Measurements from ENCODE around the gene LZTS3. TPM values are rescaled to one million over a fixed set of nuclear protein-coding genes. Genes with fewer than 3 reads are reported as not detected.

LZTS3 gene
- polyA plus RNA-seq, 1 of the 3 experiments (the other 2 are of a cell fraction) = 11.9 TPM

DNA sequence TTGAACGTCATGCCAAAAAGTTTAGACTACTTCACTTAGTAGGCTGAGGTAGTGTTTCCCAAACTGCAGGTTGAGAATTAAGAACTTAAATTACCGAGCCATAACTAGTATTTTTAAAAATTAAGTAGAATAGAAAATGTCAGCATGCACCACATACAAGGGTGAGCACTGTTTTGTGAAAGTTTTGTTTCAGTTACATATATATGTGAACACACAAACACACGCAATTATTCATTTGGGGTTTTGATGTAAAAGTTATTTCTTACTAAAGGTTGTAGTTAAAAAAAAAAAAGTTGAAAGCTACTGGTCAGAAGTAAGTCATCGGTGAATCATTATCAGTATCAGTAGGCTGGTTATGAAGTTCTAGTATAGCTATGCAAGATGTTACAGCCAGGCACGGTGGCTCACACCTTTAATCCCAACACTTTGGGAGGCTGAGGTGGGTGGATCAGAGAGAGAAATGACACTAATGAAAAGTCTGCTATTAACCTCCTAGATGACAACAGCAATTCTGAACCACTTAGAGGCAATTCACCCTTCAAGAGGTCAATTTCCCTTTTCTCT, 37.8 kb downstream of the LZTS3 start:
- Histone ChIP-seq H3K9me3 (no peaks in the 10 kb centered on the region), H3K4me1 (ENCODE audit: control insufficient read depth in 1 of 2, insufficient read depth in 2 of 2, low read depth in 1 of 2, low read length in 1 of 2) (no peaks in the 10 kb centered on the region), H3K9ac (no peak overlapping the region), H4K20me1 (ENCODE audit: insufficient read depth) (peaks cover 7% of the 10 kb centered on the region), H3K27ac (ENCODE audit: low read depth in 2 of 2, low read length in 1 of 2) (no peak overlapping the region), H3K36me3 (replicated peaks in 1 of 2; ENCODE audit: control insufficient read depth in 1 of 2, insufficient read depth in 2 of 2, low read length in 1 of 2) (no peaks in the 10 kb centered on the region), H3F3A (replicated peaks; ENCODE audit: insufficient read depth) (peaks cover 12% of the 10 kb centered on the region), H2AFZ (ENCODE audit: low read depth) (no peak overlapping the region), H3K9me2 (no peaks in the 10 kb centered on the region), H3K79me2 (ENCODE audit: insufficient read depth) (peaks cover 74% of the 10 kb centered on the region), H3K4me3 (ENCODE audit: low read depth in 2 of 2, low read length in 1 of 2) (no peak overlapping the region), H3K4me2 (no peak overlapping the region), H3K27me3 (ENCODE audit: insufficient read depth) (no peaks in the 10 kb centered on the region)
- DNase-seq = no peak
- WGBS (ENCODE audit: low lambda C conversion rate) = 85% methylated on average over 5 of the region's 5 CpGs
- ChIA-PET POLR2A (no interaction called here), CTCF (interaction anchor here (1.0 to 1.4 kb wide), 2 partner anchors 13 to 82 kb away, joined by 3 to 4 read pairs; no protein-coding TSS in a partner anchor)
- no peak for TF ChIP-seq RFX5 (IDR thresholded peaks at IDR 0.05; ENCODE audit: low read length)
- TF ChIP-seq CHD2 (IDR thresholded peaks at IDR 0.05; ENCODE audit: low read length, partially characterized antibody) = no peak
- TF ChIP-seq TCF12 (IDR thresholded peaks at IDR 0.05) = no peak
- TF ChIP-seq FOXJ3 (CRISPR knock-in tag; IDR thresholded peaks at IDR 0.05) = no peak
- no peak for TF ChIP-seq EP300 (IDR thresholded peaks at IDR 0.05; ENCODE audit: borderline replicate concordance in 1 of 2, low read depth in 1 of 2, low read length in 1 of 2)
- no peak for TF ChIP-seq NRF1 (IDR thresholded peaks at IDR 0.05; ENCODE audit: low read depth, low read length)
- TF ChIP-seq JUND (IDR thresholded peaks at IDR 0.05) = no peak
- no peak for TF ChIP-seq SMC3 (IDR thresholded peaks at IDR 0.05; ENCODE audit: low read depth, low read length)
- TF ChIP-seq, protein P1, sequence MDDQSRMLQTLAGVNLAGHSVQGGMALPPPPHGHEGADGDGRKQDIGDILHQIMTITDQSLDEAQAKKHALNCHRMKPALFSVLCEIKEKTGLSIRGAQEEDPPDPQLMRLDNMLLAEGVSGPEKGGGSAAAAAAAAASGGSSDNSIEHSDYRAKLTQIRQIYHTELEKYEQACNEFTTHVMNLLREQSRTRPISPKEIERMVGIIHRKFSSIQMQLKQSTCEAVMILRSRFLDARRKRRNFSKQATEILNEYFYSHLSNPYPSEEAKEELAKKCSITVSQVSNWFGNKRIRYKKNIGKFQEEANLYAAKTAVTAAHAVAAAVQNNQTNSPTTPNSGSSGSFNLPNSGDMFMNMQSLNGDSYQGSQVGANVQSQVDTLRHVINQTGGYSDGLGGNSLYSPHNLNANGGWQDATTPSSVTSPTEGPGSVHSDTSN (IDR thresholded peaks at IDR 0.05) = no peak
- TF ChIP-seq, protein P2, sequence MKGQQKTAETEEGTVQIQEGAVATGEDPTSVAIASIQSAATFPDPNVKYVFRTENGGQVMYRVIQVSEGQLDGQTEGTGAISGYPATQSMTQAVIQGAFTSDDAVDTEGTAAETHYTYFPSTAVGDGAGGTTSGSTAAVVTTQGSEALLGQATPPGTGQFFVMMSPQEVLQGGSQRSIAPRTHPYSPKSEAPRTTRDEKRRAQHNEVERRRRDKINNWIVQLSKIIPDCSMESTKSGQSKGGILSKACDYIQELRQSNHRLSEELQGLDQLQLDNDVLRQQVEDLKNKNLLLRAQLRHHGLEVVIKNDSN (IDR thresholded peaks at IDR 0.05; ENCODE audit: borderline replicate concordance, low read depth) = no peak
- TF ChIP-seq FOXM1 (IDR thresholded peaks at IDR 0.05; ENCODE audit: low read depth) = no peak
- TF ChIP-seq, protein P3, sequence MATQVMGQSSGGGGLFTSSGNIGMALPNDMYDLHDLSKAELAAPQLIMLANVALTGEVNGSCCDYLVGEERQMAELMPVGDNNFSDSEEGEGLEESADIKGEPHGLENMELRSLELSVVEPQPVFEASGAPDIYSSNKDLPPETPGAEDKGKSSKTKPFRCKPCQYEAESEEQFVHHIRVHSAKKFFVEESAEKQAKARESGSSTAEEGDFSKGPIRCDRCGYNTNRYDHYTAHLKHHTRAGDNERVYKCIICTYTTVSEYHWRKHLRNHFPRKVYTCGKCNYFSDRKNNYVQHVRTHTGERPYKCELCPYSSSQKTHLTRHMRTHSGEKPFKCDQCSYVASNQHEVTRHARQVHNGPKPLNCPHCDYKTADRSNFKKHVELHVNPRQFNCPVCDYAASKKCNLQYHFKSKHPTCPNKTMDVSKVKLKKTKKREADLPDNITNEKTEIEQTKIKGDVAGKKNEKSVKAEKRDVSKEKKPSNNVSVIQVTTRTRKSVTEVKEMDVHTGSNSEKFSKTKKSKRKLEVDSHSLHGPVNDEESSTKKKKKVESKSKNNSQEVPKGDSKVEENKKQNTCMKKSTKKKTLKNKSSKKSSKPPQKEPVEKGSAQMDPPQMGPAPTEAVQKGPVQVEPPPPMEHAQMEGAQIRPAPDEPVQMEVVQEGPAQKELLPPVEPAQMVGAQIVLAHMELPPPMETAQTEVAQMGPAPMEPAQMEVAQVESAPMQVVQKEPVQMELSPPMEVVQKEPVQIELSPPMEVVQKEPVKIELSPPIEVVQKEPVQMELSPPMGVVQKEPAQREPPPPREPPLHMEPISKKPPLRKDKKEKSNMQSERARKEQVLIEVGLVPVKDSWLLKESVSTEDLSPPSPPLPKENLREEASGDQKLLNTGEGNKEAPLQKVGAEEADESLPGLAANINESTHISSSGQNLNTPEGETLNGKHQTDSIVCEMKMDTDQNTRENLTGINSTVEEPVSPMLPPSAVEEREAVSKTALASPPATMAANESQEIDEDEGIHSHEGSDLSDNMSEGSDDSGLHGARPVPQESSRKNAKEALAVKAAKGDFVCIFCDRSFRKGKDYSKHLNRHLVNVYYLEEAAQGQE (IDR thresholded peaks at IDR 0.05; ENCODE audit: low read depth, low read length) = no peak
- TF ChIP-seq RAD21 (IDR thresholded peaks at IDR 0.05; ENCODE audit: low read length) = no peak
- TF ChIP-seq, protein P4, sequence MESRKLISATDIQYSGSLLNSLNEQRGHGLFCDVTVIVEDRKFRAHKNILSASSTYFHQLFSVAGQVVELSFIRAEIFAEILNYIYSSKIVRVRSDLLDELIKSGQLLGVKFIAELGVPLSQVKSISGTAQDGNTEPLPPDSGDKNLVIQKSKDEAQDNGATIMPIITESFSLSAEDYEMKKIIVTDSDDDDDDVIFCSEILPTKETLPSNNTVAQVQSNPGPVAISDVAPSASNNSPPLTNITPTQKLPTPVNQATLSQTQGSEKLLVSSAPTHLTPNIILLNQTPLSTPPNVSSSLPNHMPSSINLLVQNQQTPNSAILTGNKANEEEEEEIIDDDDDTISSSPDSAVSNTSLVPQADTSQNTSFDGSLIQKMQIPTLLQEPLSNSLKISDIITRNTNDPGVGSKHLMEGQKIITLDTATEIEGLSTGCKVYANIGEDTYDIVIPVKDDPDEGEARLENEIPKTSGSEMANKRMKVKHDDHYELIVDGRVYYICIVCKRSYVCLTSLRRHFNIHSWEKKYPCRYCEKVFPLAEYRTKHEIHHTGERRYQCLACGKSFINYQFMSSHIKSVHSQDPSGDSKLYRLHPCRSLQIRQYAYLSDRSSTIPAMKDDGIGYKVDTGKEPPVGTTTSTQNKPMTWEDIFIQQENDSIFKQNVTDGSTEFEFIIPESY (IDR thresholded peaks at IDR 0.05; ENCODE audit: borderline replicate concordance, low read depth) = no peak
- TF ChIP-seq GABPA (IDR thresholded peaks at IDR 0.05; ENCODE audit: low read depth) = no peak
- no peak for TF ChIP-seq TAF1 (IDR thresholded peaks at IDR 0.05; ENCODE audit: borderline replicate concordance, low read depth, low read length)

Data from SK-N-SH (cell line).